Tibial artery (tissue), 4 donors: ENCODE results near the gene CADPS2.

Experiments used
- DNase-seq, 2 donors: peaks; one replicate each; pipeline ENCODE4 v3.0.0-alpha.2; 2019
- H3K27ac ChIP-seq, 2 donors: fragments of 200-600 bp; sonication (generic) in 1 of 2; 1 replicate in 1 of 2; 2 replicates in 1 of 2; pipeline ENCODE4 v1.5.1; 2018 to 2019; ENCODE audit warnings: mild to moderate bottlenecking in 1 of 2
- H3K27me3 ChIP-seq, 2 donors: fragments of 200-600 bp; sonication (generic) in 1 of 2; one replicate each; pipeline versions ENCODE4 v1.5.1 to v1.6.0; 2016 to 2019
- H3K36me3 ChIP-seq, 3 donors: fragments of 200-600 bp; sonication (generic) in 2 of 3; one replicate each; pipeline ENCODE4 v1.5.1; 2016 to 2019; ENCODE audit warnings: mild to moderate bottlenecking in 2 of 3
- H3K4me1 ChIP-seq, 4 donors: fragments of 200-600 bp; sonication (generic) in 2 of 4; 1 replicate in 3 of 4; 2 replicates in 1 of 4; pipeline ENCODE4 v1.5.1; 2016 to 2019
- H3K4me3 ChIP-seq, 2 donors: fragments of 200-600 bp; sonication (generic) in 1 of 2; 1 replicate in 1 of 2; 2 replicates in 1 of 2; pipeline ENCODE4 v1.5.1; 2018 to 2019; ENCODE audit warnings: mild to moderate bottlenecking in 2 of 2
- H3K9me3 ChIP-seq, 3 donors: fragments of 200-600 bp; sonication (generic) in 1 of 3; one replicate each; pipeline ENCODE4 v1.5.1; 2016 to 2019
- intact Hi-C: fragments of 100-400 bp; cut with DNase I; formaldehyde crosslinking; loops from one replicate; pipeline ENCODE4 v1.15.0; 2023; ENCODE audit warnings: low total_unique reads
- TF ChIP-seq, protein P1 (sequence below), 2 experiments: fragments of 200-600 bp in 1 of 2; fragments of 450-650 bp in 1 of 2; IDR thresholded peaks; one replicate each; pipeline ENCODE4 v1.5.1; 2017 to 2019; ENCODE audit warnings: antibody characterized with exemption in 2 of 2, mild to moderate bottlenecking in 1 of 2, moderate library complexity in 1 of 2

The CADPS2 gene

GRCh38 chr7:122327969-122328368 lies 558.3 kb downstream of the CADPS2 start:
- Histone ChIP-seq H3K4me1 (no peaks in the 10 kb centered on the region), H3K4me3 (no peak overlapping the region), H3K9me3 (no peaks in the 10 kb centered on the region), H3K27me3 (no peaks in the 10 kb centered on the region), H3K27ac (no peak overlapping the region), H3K36me3 (no peaks in the 10 kb centered on the region)
- intact Hi-C loops = no loop called here
- TF ChIP-seq, protein P1, sequence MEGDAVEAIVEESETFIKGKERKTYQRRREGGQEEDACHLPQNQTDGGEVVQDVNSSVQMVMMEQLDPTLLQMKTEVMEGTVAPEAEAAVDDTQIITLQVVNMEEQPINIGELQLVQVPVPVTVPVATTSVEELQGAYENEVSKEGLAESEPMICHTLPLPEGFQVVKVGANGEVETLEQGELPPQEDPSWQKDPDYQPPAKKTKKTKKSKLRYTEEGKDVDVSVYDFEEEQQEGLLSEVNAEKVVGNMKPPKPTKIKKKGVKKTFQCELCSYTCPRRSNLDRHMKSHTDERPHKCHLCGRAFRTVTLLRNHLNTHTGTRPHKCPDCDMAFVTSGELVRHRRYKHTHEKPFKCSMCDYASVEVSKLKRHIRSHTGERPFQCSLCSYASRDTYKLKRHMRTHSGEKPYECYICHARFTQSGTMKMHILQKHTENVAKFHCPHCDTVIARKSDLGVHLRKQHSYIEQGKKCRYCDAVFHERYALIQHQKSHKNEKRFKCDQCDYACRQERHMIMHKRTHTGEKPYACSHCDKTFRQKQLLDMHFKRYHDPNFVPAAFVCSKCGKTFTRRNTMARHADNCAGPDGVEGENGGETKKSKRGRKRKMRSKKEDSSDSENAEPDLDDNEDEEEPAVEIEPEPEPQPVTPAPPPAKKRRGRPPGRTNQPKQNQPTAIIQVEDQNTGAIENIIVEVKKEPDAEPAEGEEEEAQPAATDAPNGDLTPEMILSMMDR (IDR thresholded peaks at IDR 0.05) = no peak
- no peak for DNase-seq

- Histone ChIP-seq H3K4me1 (peaks cover 0 to 28% (median 14%) of the 10 kb centered on the region in 4 donors), H3K27me3 (peaks cover 0 to 57% of the 10 kb centered on the region in 2 donors), H3K36me3 (no peaks in the 10 kb centered on the region), H3K27ac (no peak overlapping the region), H3K9me3 (no peaks in the 10 kb centered on the region), H3K4me3 (no peak overlapping the region)
- TF ChIP-seq, protein P1 (IDR thresholded peaks at IDR 0.05) = no peak
- intact Hi-C loops = no loop called here
- DNase-seq = no peak
Measured at GRCh38 chr7:122316467-122317388, 569.5 kb downstream of the CADPS2 start.

GRCh38 chr7:122315507-122316466 lies 570.5 kb downstream of the CADPS2 start:
- no peak for DNase-seq
- TF ChIP-seq, protein P1 (IDR thresholded peaks at IDR 0.05) = no peak
- Histone ChIP-seq H3K27me3 (peaks cover 0 to 66% of the 10 kb centered on the region in 2 donors), H3K4me1 (peaks cover 0 to 31% (median 17%) of the 10 kb centered on the region in 4 donors), H3K27ac (no peak overlapping the region), H3K36me3 (no peaks in the 10 kb centered on the region), H3K4me3 (no peak overlapping the region), H3K9me3 (no peaks in the 10 kb centered on the region)
- intact Hi-C loops = no loop called here

GRCh38 chr7:122314284-122314683 lies 572.0 kb downstream of the CADPS2 start:
- Histone ChIP-seq H3K4me1 (peaks cover 0 to 43% (median 27%) of the 10 kb centered on the region in 4 donors), H3K4me3 (no peak overlapping the region), H3K27me3 (peaks cover 0 to 81% of the 10 kb centered on the region in 2 donors), H3K27ac (no peak overlapping the region), H3K36me3 (no peaks in the 10 kb centered on the region), H3K9me3 (no peaks in the 10 kb centered on the region)
- TF ChIP-seq, protein P1 (IDR thresholded peaks at IDR 0.05) = no peak
- intact Hi-C loops = no loop called here
- no peak for DNase-seq

- H3K27me3 ChIP-seq = peaks cover 0 to 96% of the 10 kb centered on the region in 2 donors
- no peak overlapping the region for H3K4me3 ChIP-seq
- peaks cover 0 to 43% (median 27%) of the 10 kb centered on the region in 4 donors for H3K4me1 ChIP-seq
- TF ChIP-seq, protein P1 (IDR thresholded peaks at IDR 0.05) = no peak
- no peak for DNase-seq
- no peaks in the 10 kb centered on the region for H3K36me3 ChIP-seq
- H3K27ac ChIP-seq = no peak overlapping the region
- H3K9me3 ChIP-seq = no peaks in the 10 kb centered on the region
- intact Hi-C loops = no loop called here
Measured at GRCh38 chr7:122312789-122313188, 573.5 kb downstream of the CADPS2 start.
